Measurements from ENCODE around the gene TBC1D1.

Gene TBC1D1

GRCh38 chr4:38082021-38082420 lies 191.1 kb downstream of the TBC1D1 start:
- DNase-seq (ENCODE audit: low spot score), result no peak

GRCh38 chr4:38082424-38083385 lies 191.8 kb downstream of the TBC1D1 start:
- DNase-seq (ENCODE audit: low spot score), result no peak

GRCh38 chr4:38084877-38085711 lies 194.2 kb downstream of the TBC1D1 start:
- DNase-seq (ENCODE audit: low spot score), result no peak

GRCh38 chr4:38085751-38086150 lies 194.9 kb downstream of the TBC1D1 start:
- DNase-seq (ENCODE audit: low spot score), result no peak

GRCh38 chr4:38086151-38086848 lies 195.4 kb downstream of the TBC1D1 start:
- no peak for DNase-seq (ENCODE audit: low spot score)

GRCh38 chr4:38086849-38087226 lies 196.0 kb downstream of the TBC1D1 start:
- no peak for DNase-seq (ENCODE audit: low spot score)

GRCh38 chr4:38088321-38088720 lies 197.4 kb downstream of the TBC1D1 start:
- no peak for DNase-seq (ENCODE audit: low spot score)

- DNase-seq (ENCODE audit: low spot score), result no peak
These were observed 199.1 kb downstream of the TBC1D1 start for GRCh38 chr4:38089961-38090360.

- DNase-seq (ENCODE audit: low spot score), result no peak
These were observed 199.8 kb downstream of the TBC1D1 start for GRCh38 chr4:38090455-38091246.

- DNase-seq (ENCODE audit: low spot score), result no peak
These were observed 200.8 kb downstream of the TBC1D1 start for GRCh38 chr4:38091636-38092035.

- no peak for DNase-seq (ENCODE audit: low spot score)
These were observed 201.8 kb downstream of the TBC1D1 start for GRCh38 chr4:38092701-38093100.

- DNase-seq (ENCODE audit: low spot score), result no peak
These were observed 203.5 kb downstream of the TBC1D1 start for GRCh38 chr4:38094419-38094818.

GRCh38 chr4:38095691-38096090 lies 204.8 kb downstream of the TBC1D1 start:
- DNase-seq (ENCODE audit: low spot score), result no peak

- no peak for DNase-seq (ENCODE audit: low spot score)
These were observed 206.9 kb downstream of the TBC1D1 start for GRCh38 chr4:38097818-38098217.

GRCh38 chr4:38099020-38099600 lies 208.2 kb downstream of the TBC1D1 start:
- DNase-seq (ENCODE audit: low spot score), result no peak

GRCh38 chr4:38099908-38100407 lies 209.1 kb downstream of the TBC1D1 start:
- DNase-seq (ENCODE audit: low spot score), result no peak

GRCh38 chr4:38100474-38101255 lies 209.8 kb downstream of the TBC1D1 start:
- DNase-seq (ENCODE audit: low spot score), result no peak

GRCh38 chr4:38101563-38101962 lies 210.7 kb downstream of the TBC1D1 start:
- no peak for DNase-seq (ENCODE audit: low spot score)

- DNase-seq (ENCODE audit: low spot score), result no peak
These were observed 212.2 kb downstream of the TBC1D1 start for GRCh38 chr4:38102957-38103588.

Data from CD4-positive, alpha-beta T cell treated with Interleukin-2 at 100 ng/mL for 4 hours (primary cell).